Omental fat pad (tissue), 4 donors: ENCODE results near the gene S100PBP. TPM values are rescaled to one million over a fixed set of nuclear protein-coding genes. Genes with fewer than 3 reads are reported as not detected.

Experiments
- ATAC-seq: fragments of 150-250 bp; one replicate; pipeline ENCODE4 v1.9.1; 2016; ENCODE audit warnings: mild to moderate bottlenecking, moderate library complexity; ENCODE audit not compliant: low FRiP score
- DNase-seq: peaks from one replicate; pipeline ENCODE4 v3.0.0-alpha.2; 2019; ENCODE audit warnings: low spot score
- total RNA-seq, 4 donors: library from RNA; depleted of rRNA; stranded (reverse); fragments of >200 nt; gene quantifications; one replicate each; pipeline ENCODE4 v1.1.0, GENCODE V29; 2016
- TF ChIP-seq, protein P1 (sequence below), 3 donors: fragments of 450-650 bp; IDR thresholded peaks; one replicate each; pipeline ENCODE4 v1.5.1; 2016 to 2017; ENCODE audit warnings: antibody characterized with exemption in 3 of 3, mild to moderate bottlenecking in 3 of 3, moderate library complexity in 2 of 3

S100PBP gene
- total RNA-seq, 4 donors from 2014 or later, result 20.4 to 47.6 (median 28.4) TPM

DNA sequence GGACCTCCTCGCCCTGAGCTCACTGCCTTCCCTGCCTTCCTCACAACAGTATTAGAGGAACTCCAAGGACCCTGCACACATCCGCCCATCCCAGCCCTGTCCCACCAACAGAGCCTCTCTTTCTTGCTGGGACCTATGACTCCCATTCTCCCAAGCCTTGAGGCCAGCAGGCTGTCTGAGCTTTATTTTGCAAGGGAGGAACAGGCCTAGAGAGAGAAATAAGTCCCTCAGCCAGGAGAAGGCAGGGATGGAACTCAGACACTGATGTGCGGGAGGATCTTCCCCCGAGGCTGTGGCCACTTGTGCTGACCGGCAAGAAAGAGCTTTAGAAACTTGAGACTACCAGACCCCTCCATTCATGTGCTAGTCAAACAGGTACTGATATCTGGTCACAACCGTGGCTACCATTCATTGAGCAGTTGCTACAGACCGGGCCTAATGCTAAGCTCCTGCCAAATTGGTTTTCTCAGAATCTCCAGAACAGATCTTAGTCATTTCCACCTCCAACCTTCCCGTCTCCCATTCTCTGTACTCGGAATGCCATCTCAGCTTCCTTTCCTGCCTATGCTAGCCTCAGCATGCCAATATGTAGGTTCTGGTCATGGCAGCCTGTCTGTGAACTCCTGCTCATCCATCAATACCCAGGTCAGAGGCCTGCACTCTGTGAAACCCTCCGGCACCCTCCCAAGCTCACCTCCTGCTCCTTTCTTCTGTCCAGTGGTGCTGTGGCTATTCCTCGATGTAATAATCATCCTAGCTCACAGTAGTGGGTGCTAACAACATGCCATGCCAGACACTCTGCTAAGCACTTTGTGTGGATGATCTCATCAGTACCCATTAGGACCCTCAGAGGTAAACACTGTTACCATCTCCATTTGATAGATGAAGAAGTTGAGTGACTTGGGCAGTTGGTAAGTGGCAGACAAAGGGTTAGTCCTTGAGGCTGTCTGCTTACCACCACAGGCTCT, 79.9 kb downstream of the S100PBP start:
- no peak for DNase-seq
- no peak for ATAC-seq
- TF ChIP-seq, protein P1, sequence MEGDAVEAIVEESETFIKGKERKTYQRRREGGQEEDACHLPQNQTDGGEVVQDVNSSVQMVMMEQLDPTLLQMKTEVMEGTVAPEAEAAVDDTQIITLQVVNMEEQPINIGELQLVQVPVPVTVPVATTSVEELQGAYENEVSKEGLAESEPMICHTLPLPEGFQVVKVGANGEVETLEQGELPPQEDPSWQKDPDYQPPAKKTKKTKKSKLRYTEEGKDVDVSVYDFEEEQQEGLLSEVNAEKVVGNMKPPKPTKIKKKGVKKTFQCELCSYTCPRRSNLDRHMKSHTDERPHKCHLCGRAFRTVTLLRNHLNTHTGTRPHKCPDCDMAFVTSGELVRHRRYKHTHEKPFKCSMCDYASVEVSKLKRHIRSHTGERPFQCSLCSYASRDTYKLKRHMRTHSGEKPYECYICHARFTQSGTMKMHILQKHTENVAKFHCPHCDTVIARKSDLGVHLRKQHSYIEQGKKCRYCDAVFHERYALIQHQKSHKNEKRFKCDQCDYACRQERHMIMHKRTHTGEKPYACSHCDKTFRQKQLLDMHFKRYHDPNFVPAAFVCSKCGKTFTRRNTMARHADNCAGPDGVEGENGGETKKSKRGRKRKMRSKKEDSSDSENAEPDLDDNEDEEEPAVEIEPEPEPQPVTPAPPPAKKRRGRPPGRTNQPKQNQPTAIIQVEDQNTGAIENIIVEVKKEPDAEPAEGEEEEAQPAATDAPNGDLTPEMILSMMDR (IDR thresholded peaks at IDR 0.05), result no peak

DNA sequence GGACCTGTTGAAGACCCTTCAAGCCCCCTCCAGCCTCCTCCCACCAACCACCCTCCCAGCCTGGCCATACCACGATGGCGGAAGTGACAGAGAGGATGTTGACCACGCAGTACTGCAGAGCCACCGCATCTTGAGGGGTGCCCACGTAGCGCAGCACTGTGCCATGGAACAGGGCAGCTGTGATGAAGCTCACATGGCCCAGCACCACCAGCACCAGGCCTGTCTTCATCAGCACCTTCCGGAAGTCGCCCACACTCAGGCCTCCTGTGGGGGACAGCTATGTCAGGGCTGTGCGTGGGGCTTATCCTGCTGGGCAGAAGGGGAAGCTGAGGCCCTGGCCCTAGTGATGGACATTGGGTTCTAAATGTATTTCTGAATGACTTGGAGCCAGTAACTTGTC, 80.6 kb downstream of the S100PBP start:
- no peak for ATAC-seq
- DNase-seq, result no peak
- TF ChIP-seq, protein P1 (IDR thresholded peaks at IDR 0.05), result no peak

DNA sequence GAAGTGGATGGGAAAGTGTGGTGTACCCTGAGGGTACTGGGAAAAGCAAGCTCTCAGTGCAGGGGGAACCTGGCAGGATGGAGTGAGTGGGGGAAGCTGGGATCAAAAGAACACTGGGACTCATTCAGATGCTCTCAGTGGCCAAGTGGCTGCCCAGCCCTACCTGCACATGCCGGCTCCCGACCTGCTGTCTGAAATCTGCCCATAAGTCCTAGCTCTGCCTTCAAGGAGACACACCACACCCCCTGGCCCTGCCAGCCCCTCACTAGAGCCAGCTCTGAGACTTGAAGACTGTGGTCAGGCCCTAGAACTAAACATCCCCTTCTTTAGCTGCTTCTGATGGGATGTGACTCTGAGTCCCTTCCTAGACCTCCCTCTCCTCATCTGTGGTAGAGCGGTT, 81.5 kb downstream of the S100PBP start:
- TF ChIP-seq, protein P1 (IDR thresholded peaks at IDR 0.05), result no peak
- no peak for DNase-seq
- no peak for ATAC-seq

DNA sequence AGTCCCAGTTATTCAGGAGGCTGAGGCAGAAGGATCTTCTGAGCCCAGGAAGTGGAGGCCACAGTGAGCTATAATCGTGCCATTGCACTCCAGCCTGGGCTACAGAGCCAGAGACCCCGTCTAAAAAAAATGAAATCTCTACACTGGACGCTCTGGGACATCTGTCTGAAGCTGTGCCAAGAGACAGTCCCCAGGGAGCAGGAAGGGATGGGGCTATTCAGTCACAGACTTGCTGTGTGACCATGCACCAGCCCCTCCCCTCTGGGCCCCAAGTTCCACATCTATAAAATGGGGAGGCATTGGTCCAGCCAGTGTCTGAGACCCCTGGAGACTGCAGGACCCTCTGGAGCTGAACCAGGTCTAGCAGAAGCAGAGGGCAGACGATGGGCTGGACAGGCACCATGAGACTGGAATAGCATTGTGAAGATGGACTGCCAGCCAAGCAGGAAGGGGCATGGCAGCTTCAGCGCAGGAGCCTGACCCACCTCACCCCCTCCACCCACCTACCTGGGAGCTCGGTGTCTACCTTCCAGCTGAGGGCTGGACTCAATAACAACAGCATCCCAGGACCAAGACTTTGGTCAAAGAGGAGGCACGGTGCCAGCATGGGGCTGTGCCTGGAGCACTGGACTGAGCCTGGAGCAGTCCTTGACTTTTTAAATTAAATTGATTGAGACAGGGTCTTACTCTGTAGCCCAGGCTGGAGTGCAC, 82.3 kb downstream of the S100PBP start:
- DNase-seq (no peak), ATAC-seq (no peak)
- TF ChIP-seq, protein P1 (IDR thresholded peaks at IDR 0.05), result no peak

DNA sequence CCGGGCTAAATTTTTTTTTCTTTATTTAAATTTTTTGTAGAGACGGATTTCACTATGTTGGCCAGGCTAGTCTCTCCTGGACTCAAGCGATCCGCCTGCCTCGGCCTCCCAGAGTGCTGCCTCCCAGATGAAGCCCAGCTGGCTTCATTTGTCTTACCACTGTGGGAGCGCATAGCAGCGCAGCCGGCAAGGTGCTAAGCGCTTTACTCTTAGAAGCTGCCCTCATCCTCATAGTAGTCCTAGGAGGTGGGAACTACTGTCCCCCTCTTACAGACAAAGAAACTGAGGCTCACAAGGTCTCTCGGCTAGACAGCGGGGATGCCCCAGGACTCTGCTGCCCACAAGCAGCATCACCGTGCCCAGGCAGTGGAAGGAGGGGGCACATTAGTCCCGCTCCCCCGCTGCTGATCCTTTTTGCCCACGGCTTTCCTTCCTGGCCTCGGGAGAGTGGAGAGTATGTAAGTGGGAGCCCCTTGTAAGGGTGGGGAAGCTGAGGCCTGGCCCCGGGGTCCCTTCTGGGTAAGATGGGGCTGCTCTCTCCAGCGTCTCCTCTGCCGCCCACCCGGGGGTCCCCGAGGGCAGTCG, 83.0 kb downstream of the S100PBP start:
- DNase-seq, result no peak
- TF ChIP-seq, protein P1 (IDR thresholded peaks at IDR 0.05), result no peak
- peak; percentile 21 for ATAC-seq

DNA sequence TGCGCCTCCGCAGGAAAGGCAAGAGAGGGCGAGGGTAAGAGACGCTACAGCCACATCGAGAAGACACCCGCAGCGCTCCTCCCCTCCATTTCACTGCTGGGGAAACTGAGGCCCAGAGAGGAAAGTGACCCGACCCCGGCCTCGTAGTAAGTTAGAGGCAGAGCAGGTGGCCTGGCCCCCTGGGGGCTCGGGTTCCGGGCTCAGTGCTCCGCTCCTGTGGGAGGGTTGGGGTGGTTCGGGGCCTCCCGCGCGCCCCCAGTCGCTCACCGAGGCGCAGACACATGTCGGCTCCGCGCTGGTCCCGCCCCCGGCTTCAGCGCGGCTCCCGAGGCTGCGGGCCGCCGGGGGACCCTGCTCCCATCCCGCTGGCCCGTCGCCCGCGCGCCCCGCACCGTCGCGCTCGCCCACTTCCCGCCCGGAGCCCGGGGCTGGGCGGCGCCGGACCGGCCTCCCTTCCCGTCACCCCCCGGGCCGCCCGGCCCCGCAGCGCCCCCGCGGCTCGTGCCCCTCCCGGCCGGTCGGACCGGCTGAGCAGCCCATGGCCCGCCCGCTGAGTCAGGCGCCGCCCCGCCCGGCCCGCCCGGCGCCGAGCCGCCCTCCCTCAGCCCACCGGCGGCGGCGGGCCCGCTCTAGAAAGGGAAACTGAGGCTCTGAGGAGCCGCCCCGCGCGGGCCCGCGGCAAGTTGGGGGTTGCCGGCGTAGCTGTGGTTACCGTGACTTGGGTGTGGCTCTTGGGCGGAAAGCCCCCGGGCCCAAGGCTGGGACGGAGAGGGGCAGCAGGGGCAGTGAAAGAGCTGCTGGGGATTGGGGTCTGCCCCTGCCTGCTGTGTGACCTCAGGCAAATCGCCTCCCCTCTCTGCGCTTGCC, 83.7 kb downstream of the S100PBP start, which contains the start of gene TMEM54:
Gene TMEM54 (minus strand): TSS at position 434 of the 867 bp plus-strand sequence. CDS start 151 bp downstream, at position 283.
- TF ChIP-seq, protein P1 (IDR thresholded peaks at IDR 0.05), result no peak
- DNase-seq, result no peak
- ATAC-seq, result peak; percentile 92
